Bone marrow (tissue), 2 donors: ENCODE measurements around the gene UTS2R.
"Not testable (repeated sequence)": the region's sequence is repeated elsewhere in the genome, so short reads cannot be mapped to it uniquely, and the experiment has no call there.

Experiments
- DNase-seq, 2 donors: peaks; one replicate each; lab custom pipeline; 2025; lab: John Stamatoyannopoulos, UW

The UTS2R gene

DNA sequence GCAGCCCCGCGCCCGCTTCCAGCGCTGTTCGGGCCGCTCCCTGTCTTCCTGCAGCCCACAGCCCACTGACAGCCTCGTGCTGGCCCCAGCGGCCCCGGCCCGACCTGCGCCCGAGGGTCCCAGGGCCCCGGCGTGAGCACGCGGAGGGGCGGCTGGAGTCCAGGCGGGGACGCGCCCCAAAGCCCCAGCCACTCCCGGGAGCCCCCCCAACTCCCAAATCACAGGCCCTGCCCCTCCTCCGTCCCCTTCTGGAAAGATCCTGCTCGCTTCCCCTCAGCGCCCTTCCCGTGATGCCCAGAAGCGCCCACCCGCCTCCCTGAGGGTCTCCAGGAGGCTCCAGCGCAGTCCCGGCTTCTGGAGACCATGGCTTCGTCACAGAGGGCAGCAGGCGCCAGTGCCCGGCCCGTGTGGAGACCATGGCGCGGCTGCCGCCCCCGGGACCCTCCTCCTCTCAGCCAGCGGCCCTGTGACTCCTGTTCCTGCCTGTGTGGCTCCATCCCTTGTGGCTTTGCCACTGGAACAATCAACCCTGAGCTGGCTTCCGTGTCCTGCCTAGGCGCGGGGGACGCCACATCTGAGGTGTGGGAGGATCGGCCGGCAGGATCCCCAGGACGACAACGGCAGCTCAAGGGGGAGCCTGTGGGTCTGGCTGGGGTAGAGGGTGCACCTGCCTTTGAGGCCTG lies 3.9 kb downstream of the UTS2R start:
- DNase-seq, result no peak

- DNase-seq, result no peak
Measured at GRCh38 chr17:82376042-82376730, 4.6 kb downstream of the UTS2R start.

DNA sequence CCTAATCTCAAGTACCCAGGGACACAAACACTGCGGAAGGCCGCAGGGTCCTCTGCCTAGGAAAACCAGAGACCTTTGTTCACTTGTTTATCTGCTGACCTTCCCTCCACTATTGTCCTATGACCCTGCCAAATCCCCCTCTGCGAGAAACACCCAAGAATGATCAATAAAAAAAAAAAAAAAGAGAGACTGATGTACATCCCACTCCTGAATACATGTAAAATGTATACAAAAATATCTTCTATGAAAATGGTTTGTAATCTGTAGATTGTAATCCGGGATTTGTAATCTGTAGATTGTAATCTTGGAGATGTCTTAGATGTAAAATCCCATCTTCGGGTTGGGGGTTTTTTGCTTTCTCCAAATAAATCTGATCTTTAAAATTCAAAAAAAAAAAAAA lies 5.7 kb downstream of the UTS2R start:
- DNase-seq, result not testable (repeated sequence)

- DNase-seq, result no peak
Measured at GRCh38 chr17:82377924-82378740, 6.6 kb downstream of the UTS2R start.

GRCh38 chr17:82378741-82379021 lies 7.1 kb downstream of the UTS2R start:
- DNase-seq, result no peak

DNA sequence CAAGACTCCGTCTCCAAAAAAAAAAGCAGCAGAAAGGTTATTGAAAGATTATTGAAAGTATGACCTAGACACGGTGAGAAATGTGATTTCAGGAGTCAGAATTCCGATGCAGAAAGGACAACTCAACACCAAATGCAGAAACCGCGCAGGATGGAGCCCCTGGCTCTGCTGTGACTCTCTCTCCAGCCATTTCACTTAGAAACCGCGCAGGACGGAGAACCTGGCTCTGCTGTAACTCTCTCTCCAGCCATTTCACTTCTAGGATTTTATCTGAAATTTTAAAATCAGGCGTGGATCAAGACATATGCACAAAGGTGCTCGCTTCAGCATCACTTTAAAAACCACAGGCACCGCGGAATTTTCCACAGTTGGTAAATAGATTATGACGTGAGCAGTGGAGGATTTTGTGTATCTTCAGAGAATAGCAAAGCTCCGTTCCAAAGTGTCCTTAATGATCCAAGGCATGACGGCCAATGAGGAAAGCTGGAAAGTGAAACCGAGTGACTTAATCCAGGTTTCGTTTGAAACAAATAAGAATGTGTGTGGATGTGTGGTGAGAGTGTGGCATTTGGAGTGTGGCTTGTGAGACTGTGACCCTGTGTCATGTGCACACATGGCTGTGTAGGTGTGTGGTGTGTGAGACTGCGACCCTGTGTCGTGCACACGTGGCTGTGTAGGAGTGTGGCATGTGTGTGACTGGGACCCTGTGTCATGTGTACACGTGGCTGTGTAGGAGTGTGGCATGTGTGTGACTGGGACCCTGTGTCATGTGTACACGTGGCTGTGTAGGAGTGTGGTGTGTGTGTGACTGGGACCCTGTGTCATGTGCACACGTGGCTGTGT lies 9.5 kb downstream of the UTS2R start:
- DNase-seq, result no peak

DNA sequence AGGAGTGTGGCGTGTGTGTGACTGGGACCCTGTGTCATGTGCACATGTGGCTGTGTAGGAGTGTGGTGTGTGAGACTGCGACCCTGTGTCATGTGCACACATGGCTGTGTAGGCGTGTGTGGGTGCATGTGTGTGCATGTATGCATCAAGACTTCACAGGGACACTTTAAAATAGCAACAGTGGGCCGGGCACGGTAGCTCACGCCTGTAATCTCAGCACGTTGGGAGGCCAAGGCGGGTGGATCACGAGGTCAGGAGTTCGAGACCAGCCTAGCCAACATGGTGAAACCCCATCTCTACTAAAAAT lies 10.1 kb downstream of the UTS2R start:
- DNase-seq, result not testable (repeated sequence)

- DNase-seq, result not testable (repeated sequence)
Measured at GRCh38 chr17:82382220-82382932, 10.8 kb downstream of the UTS2R start.

GRCh38 chr17:82382933-82383255 lies 11.3 kb downstream of the UTS2R start:
- DNase-seq, result no peak

DNA sequence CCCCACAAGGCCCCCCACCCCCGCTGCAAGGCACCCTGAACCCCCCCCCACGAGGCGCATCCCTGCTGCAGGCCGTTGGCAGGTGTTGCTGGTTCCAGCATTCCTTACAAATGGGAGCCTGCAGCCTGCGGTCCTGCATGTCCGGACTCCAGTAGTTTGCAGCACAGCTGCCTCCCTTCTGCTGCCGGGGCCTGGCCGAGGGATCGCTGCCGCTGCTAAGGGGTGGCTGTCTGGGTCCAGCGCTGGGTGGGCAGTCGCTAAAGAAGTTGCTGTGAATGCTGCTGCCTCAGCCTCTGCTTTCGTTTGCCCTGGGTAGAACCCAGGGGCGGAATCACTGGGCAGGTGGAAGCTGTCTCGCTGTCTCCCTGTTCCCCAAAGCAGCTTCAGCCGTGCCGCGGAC lies 11.8 kb downstream of the UTS2R start:
- DNase-seq, result no peak

- DNase-seq, result no peak
Measured at GRCh38 chr17:82384051-82384729, 12.6 kb downstream of the UTS2R start.

DNA sequence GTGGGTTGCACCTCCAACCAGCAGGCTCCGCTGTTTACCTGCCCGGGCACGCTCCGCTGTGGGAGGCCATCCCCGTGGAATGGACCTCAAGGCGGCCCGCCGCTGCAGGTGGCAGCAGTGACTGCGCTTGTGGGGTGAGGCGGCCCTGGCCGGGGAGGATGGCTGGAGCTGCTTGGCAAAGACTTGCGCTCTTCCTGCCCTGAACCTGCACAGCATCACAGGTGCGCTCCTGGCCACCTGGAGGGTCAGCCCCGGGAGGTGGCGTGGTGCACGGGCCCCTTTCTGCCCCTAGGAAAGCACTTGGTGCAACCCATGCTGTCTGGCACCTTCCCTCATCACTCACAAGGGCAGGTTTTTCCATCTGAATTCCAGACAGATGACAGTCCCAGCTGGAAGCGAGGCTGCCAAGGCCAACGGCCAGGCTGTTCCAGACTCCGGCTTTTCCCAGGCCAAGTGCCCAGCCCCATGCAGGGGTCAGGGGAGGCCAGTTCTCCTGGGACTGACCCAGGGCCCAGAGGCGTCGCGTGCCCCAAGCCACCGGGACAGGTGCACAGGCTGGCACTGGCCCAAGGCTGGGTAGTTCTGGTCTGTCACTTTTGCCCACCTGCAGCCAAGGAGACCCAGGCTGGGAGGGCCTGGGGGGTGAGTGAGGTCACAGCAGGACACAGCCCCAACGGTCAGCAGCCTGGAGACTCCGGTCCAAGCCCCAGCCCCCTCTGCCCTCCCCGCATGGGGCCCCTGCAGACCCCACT lies 13.3 kb downstream of the UTS2R start:
- no peak for DNase-seq

DNA sequence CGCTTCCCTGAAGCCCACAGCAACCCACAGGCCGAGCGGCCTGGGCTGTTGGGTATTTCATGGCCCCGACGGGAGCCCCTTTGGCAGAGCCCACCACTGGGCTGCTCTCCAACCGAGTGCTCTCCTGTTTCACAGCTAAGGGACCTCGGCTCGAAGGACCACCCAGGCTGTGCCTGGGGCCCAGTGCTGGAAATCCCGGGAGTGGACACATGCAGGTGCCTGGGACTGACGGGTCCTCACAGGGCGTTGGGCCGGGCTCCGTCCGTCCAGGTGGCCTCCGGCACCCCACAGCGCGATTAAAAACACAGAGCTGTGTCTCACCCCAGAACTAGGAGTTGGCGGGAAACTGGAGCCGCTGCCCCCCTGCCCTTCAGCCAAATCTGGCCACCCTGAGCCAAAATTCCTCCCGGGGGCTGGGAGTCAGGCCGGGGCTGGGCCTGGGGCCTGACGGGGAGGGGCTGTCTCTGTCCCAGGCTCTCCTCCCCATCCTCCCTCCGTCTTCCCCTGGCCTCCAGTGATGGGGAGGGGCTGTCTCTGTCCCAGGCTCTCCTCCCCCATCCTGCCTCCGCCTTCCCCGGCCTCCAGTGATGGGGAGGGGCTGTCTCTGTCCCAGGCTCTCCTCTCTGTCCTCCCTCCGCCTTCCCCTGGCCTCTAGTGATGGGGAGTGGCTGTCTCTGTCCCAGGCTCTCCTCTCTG lies 14.1 kb downstream of the UTS2R start:
- no peak for DNase-seq

- DNase-seq, result no peak
Measured at GRCh38 chr17:82386255-82386831, 14.8 kb downstream of the UTS2R start.

DNA sequence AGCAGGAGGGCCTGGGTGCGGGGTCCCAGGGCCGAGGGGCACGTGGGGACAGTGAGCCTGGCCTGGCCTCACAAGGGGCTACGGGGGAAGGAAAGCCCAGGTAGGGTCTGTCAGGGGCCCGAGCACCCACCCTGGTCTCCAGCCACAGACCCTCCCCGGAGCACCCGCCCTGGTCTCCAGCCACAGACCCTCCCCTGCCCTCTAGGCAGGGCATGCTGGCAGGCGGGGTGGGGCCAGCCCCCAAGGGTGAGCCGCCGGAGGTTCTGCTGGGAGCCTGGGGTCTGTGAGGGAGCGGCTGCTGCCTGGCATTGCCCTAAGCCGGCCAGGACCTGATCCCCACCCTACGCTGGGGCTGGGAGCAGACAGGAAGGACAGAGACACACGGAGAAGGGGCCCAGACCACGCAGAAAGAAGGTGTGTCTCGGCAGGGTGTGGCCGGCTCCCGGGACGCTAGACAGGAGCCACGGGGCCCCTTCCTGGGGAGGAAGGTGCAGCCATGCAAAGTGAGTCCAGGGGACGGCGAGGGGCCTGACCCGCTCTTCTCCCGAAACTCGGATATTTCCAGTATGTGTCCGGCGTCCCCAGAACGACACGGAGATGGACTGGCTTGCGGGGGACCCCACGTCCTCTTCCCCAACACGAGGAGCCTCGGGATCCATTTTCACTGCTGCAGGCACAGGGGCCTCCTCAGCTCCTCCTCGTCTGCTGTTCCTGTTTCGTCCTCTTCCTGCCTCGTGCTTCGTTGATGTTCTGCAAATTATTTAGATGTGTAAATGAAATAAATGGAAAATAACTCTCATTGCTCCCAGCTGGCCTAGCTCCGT lies 15.5 kb downstream of the UTS2R start:
- DNase-seq, result no peak

DNA sequence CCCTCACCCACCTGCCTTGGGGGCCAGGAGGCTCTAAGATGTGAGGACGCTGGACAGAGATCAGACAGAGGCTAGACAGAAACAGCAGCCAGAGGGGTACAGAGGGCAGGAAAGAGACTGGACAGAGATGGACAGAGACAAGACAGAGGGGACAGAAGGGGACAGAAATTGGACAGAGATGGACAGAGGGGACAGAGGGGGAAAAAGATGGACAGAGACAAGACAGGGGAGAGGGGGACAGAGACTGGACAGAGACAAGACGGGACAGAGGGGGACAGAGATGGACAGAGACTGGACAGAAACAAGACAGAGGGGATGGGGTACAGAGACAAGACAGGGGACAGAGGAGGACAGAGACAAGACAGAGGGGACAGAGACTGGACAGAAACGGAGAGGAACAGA lies 16.1 kb downstream of the UTS2R start:
- DNase-seq, result no peak

GRCh38 chr17:82388223-82388921 lies 16.8 kb downstream of the UTS2R start:
- no peak for DNase-seq

GRCh38 chr17:82388922-82389283 lies 17.3 kb downstream of the UTS2R start:
- no peak for DNase-seq
